ENCODE results near the gene HELZ.

DNA sequence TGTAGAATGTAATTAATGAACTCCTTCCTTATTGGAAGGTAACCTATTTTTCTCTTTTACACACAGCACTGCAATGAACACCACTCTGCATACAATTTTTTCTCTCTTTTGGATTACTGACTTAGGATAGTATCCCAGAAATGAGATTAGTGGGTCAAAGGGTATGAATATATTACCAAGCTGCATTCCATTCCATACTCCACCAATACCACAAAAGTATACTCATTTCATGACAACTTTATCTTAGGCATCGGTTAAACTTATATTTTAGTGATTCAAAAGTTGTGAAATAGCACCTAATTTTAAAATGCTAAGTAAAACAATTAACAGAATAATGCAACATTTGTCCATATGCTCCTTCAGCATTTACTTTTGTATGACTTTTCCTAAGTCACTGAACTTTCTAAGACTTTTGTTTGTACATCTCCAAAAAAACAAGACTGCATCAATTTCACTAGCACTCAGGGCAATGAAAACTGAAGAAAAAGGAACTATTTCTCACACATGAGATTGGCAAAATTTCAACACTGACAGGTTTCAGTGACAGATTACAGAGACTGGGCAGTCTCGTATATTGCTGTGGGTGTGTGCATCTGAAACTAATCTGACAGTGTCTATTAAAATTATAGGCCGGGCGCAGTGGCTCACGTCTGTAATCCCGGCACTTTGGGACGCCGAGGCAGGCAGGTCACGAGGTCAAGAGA, 32.1 kb downstream of the HELZ start:
- TF ChIP-seq, protein P1, sequence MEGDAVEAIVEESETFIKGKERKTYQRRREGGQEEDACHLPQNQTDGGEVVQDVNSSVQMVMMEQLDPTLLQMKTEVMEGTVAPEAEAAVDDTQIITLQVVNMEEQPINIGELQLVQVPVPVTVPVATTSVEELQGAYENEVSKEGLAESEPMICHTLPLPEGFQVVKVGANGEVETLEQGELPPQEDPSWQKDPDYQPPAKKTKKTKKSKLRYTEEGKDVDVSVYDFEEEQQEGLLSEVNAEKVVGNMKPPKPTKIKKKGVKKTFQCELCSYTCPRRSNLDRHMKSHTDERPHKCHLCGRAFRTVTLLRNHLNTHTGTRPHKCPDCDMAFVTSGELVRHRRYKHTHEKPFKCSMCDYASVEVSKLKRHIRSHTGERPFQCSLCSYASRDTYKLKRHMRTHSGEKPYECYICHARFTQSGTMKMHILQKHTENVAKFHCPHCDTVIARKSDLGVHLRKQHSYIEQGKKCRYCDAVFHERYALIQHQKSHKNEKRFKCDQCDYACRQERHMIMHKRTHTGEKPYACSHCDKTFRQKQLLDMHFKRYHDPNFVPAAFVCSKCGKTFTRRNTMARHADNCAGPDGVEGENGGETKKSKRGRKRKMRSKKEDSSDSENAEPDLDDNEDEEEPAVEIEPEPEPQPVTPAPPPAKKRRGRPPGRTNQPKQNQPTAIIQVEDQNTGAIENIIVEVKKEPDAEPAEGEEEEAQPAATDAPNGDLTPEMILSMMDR (IDR thresholded peaks at IDR 0.05), result no peak
- TF ChIP-seq, protein P2, sequence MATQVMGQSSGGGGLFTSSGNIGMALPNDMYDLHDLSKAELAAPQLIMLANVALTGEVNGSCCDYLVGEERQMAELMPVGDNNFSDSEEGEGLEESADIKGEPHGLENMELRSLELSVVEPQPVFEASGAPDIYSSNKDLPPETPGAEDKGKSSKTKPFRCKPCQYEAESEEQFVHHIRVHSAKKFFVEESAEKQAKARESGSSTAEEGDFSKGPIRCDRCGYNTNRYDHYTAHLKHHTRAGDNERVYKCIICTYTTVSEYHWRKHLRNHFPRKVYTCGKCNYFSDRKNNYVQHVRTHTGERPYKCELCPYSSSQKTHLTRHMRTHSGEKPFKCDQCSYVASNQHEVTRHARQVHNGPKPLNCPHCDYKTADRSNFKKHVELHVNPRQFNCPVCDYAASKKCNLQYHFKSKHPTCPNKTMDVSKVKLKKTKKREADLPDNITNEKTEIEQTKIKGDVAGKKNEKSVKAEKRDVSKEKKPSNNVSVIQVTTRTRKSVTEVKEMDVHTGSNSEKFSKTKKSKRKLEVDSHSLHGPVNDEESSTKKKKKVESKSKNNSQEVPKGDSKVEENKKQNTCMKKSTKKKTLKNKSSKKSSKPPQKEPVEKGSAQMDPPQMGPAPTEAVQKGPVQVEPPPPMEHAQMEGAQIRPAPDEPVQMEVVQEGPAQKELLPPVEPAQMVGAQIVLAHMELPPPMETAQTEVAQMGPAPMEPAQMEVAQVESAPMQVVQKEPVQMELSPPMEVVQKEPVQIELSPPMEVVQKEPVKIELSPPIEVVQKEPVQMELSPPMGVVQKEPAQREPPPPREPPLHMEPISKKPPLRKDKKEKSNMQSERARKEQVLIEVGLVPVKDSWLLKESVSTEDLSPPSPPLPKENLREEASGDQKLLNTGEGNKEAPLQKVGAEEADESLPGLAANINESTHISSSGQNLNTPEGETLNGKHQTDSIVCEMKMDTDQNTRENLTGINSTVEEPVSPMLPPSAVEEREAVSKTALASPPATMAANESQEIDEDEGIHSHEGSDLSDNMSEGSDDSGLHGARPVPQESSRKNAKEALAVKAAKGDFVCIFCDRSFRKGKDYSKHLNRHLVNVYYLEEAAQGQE (IDR thresholded peaks at IDR 0.05), result no peak
